ENCODE measurements around the gene ST7.
A peak's percentile ranks its signal among the peaks of the same experiment; 100 is the strongest.
"Not testable (repeated sequence)": the region's sequence is repeated elsewhere in the genome, so short reads cannot be mapped to it uniquely, and the experiment has no call there.

Gene ST7

DNA sequence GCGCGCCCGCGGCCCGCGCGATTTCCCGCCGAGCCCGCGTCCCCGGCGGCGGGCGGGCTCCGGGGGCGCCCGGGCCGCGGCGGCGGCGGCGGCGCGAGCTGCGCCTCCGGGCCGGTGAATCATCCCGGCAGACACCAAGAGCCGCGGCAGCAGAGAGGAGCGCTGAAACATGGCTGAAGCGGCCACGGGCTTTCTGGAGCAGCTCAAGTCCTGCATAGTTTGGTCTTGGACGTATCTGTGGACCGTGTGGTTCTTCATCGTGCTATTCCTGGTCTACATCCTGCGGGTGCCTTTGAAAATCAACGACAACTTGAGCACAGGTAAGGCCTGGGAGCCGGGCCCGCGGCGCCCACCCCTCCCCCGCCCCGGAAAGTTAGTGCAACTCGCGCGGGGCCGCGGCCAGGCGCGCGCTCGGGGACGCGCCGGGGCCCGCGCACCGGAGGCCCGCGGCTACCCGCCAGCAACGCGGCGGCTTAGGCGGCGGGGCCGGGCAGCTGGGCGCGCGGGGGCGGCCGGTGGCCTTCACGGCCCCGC is at the start of gene ST7:
TSS of gene ST7 (plus strand) at position 130 of the 534 bp plus-strand sequence. CDS start at position 170, 40 bp downstream.
- DNase-seq = peak; percentile 34

GRCh38 chr7:116906391-116906790 is 46.9 kb upstream of the ST7 start:
- no peak for DNase-seq

GRCh38 chr7:116910383-116910782 is 42.9 kb upstream of the ST7 start:
- no peak for DNase-seq

- DNase-seq = no peak
Measured at GRCh38 chr7:116911801-116912200, 41.5 kb upstream of the ST7 start.

DNA sequence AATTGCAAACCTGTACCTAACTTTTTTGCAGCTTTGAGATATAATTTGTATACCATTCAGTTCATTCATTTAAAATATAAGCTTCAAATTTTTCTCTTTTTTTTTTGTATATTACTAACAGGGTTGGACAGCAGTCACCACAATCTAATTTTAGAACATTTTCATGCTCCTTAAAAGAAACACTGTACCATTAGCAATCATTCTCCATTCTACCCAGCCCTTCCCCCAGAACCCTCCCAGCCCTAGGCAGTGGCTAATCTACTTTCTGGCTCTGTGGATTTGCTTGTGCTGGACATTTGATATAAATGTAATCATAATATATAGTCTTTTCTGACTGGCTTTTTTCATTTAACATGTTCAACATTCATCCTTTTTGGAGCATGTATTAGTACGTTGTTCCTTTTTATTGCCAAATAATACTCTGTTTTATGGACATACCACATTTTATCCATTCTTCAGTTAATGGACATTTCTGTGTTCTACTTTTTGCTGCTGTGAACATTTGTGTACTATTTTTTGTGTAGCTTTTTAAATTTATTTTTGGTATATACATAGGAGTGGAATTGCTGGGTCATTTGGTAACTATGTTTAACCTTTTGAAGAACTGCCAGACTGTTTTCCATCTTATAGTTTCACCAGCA is 40.9 kb upstream of the ST7 start:
- no peak for DNase-seq

GRCh38 chr7:116918704-116919103 is 34.6 kb upstream of the ST7 start:
- DNase-seq = no peak

GRCh38 chr7:116920359-116920758 is 32.9 kb upstream of the ST7 start:
- no peak for DNase-seq

GRCh38 chr7:116922545-116922944 is 30.8 kb upstream of the ST7 start:
- no peak for DNase-seq

- DNase-seq = no peak
Measured at GRCh38 chr7:116924741-116925140, 28.6 kb upstream of the ST7 start.

DNA sequence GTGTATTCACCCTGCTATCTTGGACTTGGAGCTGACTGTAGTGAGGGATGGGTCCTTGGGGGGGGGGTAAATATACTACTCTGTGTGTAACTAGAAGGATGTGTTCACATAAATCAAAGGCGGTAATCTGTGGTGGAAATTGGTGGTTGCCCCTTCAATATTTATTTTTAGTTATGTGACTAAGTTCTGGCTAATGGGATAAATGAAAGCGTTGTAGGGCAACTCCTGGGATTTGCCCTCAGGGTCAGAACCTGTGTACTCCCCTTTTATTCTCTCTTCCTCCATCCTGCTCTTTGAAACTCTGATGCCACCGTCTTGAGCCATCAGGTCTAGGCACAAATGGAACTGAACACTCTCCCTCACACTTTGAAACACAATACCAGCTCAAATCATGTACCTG is 24.3 kb upstream of the ST7 start:
- DNase-seq = no peak

- DNase-seq = peak; percentile 68
Measured at GRCh38 chr7:116929914-116930913, 23.1 kb upstream of the ST7 start.

DNA sequence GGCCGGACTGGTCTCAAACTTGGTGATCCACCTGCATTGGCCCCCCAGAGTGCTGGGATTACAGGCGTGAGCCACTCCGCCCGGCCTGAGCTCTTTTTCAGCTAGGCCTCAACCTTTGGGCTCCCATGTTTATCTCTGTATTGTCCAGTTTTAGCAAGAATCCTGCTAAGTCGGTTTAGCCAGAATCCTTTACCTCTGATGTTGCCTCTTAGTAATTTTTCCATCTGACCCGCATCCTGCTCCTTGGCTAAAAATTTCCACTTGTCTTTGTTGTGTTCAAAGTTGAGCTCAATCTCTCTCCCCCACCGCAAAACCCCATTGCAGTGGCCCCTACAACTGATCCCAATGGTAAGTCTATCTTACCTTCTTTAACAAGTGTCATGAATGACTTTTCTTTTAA is 20.7 kb upstream of the ST7 start:
- DNase-seq = no peak

DNA sequence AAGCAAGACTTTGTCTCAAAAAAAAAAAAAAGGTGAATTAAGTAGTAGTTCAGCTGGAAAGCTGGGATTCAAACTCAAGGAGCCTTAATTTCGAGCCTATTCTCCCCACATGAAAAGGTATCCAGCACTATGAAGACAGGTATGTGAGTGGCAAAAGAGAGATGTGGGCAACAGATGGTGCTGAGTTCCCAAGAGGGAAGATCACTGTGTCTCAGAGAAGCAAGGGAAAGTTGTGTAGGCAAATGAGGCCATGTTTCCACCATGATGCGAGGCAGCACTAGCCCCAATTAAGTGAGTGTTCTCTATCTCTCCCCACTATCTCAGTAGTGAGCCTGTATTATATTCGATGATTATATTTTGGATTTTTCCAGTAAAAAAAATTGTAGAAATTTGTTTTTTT is 19.8 kb upstream of the ST7 start:
- DNase-seq = no peak

DNA sequence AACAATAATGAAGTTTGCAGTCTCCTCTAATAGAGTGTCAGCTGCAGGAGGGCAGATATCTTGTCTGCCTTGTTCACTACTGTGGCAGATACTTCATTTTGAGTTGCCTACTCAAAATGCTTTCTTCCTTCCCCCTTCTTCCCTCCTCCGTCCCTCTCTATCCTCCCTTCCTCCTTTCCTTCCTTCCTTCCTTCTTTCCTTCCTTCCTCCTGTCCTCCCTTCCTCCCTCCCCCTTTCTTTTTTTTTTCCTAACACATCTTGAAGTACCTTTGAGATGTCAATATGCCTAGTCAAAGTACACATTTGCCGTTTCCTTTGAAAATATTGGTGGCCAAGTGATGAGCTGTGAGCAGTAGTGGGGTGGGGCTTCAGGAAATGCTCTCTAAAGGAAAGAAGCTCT is 18.7 kb upstream of the ST7 start:
- no peak for DNase-seq

- not testable (repeated sequence) for DNase-seq
Measured at GRCh38 chr7:116936844-116937243, 16.5 kb upstream of the ST7 start.

DNA sequence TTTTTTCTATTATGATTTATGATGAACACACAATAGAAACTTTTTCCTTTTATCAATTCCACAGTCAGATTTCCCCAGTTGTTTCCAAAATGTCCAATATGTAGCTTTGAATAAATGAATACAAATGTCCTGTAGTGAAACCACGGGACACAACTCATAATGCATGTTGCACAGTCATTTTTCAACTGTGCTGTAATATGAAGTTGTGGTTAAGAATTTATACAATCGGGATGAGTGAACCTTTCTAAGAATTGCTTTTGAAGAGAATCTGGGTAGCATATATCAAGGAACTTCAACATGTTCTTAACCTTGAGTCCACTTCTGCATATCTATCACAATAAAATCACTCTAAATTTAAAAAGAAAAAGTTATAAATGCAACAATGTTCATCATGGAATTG is 14.6 kb upstream of the ST7 start:
- no peak for DNase-seq

- DNase-seq = no peak
Measured at GRCh38 chr7:116940689-116941370, 12.5 kb upstream of the ST7 start.

GRCh38 chr7:116942504-116942903 is 10.8 kb upstream of the ST7 start:
- DNase-seq = no peak

DNA sequence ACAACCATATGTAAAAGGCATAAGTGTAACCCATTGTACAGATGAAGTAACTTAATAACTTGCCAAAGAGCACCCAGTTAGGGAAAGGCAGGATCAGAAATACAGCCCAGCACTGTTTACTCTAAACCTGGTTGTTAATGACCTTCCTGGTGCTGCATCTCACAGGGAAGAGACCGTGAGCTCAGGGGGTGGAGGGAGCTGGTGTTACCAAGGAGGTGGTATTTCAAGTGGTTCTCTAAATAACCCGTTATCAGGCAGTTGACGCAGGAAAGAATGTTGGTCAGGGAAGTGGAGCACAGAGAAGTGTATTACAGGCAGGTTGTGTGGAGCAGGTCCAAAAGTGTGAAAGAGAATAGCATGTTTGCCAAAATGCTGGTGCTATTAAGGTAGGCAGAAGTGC is 4.4 kb upstream of the ST7 start:
- DNase-seq = no peak

- no peak for DNase-seq
Measured at GRCh38 chr7:116949941-116950801, 3.1 kb upstream of the ST7 start.

GRCh38 chr7:116950889-116951351 is 2.4 kb upstream of the ST7 start:
- DNase-seq = no peak
